PC-3 (cell line): ENCODE measurements around the gene MIDN.

ENCODE experiments used
- EZH2 ChIP-seq: fragments of 300-600 bp; sonication (generic); IDR thresholded peaks from one replicate; pipeline ENCODE4 v1.6.1; 2017; ENCODE audit warnings: antibody characterized with exemption, mild to moderate bottlenecking, low read length; ENCODE audit not compliant: unreplicated experiment
- EZH2phosphoT487 ChIP-seq: fragments of 300-600 bp; sonication (generic); IDR thresholded peaks from 2 replicates; pipeline ENCODE4 v1.6.1; 2018; ENCODE audit warnings: mild to moderate bottlenecking, antibody characterized with exemption, low read length, borderline replicate concordance
- TF ChIP-seq, protein P1 (sequence below): fragments of 300-600 bp; sonication (generic); conservative IDR thresholded peaks from 2 replicates; pipeline ENCODE4 v1.5.1; 2017; ENCODE audit warnings: antibody characterized with exemption, low read depth, mild to moderate bottlenecking, low read length

DNA sequence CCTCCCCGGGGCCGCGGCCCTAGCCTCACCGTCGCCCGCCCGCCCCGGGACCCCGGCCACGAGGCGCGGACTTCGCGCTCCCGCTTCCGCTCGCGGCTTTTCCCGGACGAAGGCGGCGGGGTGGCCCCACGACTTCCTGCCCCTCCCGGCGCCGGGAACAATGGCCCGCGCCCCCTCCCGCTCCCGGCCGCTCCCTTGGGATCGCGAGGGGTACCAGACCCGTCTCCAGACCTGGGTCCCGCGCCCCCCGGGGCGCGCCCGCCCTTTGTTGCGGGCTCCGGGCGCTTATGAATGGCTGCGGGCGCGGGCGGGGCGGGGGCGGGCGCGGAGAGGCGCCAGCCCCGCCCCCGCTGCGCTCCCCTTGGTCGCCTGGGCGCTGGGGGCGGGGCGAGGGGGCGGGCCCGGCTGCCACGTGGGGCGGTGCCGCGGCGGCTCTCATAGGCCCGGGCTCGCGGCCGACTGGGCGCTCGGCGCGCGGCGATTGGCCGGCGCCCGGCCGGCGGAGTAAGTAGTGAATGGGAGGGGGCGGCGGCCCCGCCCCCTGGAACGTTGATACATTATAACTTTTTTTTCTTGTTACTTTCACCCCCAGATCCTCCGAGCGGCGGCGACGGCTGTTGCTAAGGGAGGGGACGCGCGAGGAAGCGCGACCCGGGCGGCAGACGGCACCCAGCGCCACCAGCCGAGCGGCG is 1.1 kb downstream of the MIDN start:
- TF ChIP-seq, protein P1, sequence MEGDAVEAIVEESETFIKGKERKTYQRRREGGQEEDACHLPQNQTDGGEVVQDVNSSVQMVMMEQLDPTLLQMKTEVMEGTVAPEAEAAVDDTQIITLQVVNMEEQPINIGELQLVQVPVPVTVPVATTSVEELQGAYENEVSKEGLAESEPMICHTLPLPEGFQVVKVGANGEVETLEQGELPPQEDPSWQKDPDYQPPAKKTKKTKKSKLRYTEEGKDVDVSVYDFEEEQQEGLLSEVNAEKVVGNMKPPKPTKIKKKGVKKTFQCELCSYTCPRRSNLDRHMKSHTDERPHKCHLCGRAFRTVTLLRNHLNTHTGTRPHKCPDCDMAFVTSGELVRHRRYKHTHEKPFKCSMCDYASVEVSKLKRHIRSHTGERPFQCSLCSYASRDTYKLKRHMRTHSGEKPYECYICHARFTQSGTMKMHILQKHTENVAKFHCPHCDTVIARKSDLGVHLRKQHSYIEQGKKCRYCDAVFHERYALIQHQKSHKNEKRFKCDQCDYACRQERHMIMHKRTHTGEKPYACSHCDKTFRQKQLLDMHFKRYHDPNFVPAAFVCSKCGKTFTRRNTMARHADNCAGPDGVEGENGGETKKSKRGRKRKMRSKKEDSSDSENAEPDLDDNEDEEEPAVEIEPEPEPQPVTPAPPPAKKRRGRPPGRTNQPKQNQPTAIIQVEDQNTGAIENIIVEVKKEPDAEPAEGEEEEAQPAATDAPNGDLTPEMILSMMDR, result no peak
- no peak for TF ChIP-seq EZH2
- TF ChIP-seq EZH2phosphoT487, result no peak
